HG03280 (cell line): ENCODE data around the gene TMEM170B.

Experiments used
- ATAC-seq: cut with Tn5 transposase; IDR thresholded peaks from one replicate; pipeline ENCODE4 v1.9.1; 2021; ENCODE audit warnings: mild to moderate bottlenecking, moderate library complexity; ENCODE audit not compliant: unreplicated experiment

TMEM170B gene

GRCh38 chr6:11613858-11614257 lies 76.3 kb downstream of the TMEM170B start:
- ATAC-seq = no peak

DNA sequence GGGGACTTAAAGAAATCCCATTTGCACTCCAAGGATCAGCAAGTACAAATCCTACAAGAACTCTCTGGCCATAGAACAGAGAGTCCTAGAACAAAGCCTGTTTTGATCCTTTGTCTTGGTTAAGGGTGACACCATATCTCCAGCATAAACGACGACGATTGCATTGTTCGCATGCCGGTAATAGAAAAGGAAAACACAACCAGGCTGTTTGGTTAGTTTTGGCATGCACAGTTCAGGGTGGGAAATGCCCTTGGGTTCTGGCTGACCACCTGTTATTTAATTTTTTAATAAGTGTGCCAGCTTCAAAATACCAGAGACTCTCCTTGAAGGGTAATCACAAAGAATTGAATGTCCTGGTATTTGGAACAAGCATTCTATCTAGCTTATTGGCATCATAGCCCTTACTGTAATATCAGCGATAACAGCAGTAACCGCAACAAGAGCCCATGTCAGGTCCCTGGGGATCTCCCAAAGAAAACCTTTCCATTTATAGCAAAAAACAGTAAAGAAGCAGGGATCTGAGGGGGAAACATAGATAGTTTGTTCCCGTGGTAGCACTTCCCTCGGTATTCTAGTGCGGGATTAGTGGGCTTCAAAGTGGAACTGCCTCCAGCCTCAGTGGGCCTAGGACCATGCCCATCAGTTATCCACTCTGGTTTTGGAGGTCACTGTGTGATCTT lies 77.1 kb downstream of the TMEM170B start:
- no peak for ATAC-seq

- ATAC-seq = no peak
Observed at GRCh38 chr6:11615214-11615602, 77.7 kb downstream of the TMEM170B start.

- no peak for ATAC-seq
Observed at GRCh38 chr6:11616200-11616611, 78.7 kb downstream of the TMEM170B start.

GRCh38 chr6:11618533-11618932 lies 81.0 kb downstream of the TMEM170B start:
- ATAC-seq = no peak

GRCh38 chr6:11621119-11621518 lies 83.6 kb downstream of the TMEM170B start:
- no peak for ATAC-seq

GRCh38 chr6:11622156-11622555 lies 84.6 kb downstream of the TMEM170B start:
- no peak for ATAC-seq

DNA sequence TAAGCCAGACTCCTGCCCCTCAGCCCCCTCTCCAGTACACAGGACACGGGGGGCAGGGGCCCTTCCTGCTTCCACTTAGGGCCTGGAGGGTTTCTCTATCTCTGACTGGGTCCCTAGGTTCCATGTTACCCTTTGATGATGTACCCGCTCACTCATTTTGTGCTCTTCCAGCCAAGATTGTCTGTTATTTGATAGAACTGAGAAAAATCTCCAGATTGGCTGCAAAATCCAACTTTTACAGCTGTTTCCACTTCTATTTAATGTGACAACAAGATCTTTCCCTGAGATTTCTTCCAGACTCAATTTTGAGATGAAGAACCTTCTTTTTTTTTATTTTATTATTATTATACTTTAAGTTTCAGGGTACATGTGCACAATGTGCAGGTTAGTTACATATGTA lies 85.7 kb downstream of the TMEM170B start:
- ATAC-seq = no peak

DNA sequence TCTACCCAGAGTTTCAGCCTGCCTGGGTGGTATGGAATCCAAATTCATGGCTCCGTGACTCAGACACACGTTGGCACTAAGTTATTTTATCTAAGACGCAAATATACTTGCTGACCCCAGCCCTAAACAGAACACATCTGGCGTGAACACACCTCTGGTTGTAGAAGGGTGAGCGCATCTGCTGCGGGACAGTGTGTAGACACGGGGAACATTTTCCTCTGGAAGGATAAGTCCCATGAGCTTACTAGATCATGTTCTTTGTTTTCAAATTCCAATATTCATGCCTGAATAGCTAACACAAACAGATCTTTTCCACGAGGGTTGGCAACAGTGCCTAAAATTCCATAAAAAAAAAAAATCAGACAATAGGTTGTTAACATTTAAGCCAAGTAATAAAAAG lies 87.8 kb downstream of the TMEM170B start:
- ATAC-seq = no peak

GRCh38 chr6:11626356-11626755 lies 88.8 kb downstream of the TMEM170B start:
- no peak for ATAC-seq

DNA sequence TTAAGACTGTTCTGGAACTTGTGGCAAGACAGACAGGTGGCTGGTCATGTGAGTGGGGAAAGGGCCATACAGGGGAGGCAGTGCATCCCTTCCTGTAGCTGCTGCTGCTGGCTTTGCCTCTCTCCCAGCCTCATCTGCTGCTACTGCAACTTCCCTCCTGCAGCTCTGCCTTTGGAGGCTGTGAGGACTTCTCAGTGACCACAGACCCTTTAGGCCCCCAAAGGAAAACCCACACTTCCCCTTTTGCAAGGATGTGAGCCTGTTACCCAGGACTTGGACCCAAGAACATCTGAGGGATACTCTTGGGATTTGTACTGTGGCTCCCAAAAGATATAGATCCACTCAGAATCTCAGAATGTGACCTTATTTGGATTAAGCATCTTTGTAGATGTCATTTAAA lies 91.0 kb downstream of the TMEM170B start:
- ATAC-seq = no peak

DNA sequence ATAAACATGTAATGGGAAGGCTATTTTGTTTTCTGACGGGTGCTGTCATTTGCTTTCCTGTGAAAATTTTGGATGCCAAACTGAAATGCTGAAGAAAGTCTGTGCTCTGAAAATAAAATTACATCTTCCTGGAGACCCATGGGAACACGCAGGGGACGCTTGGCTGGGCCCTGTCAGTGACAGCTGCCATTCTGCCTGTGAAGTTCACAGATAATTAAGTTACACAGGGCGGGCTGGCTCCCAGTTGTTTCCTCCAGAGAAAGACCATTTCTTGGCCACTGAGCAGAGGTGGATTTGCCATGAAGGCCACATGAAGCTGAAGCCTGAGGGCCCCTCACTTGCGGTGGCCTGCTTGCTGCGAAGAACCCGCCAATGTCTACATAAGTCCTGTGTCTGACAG lies 93.5 kb downstream of the TMEM170B start:
- no peak for ATAC-seq

GRCh38 chr6:11631539-11631938 lies 94.0 kb downstream of the TMEM170B start:
- ATAC-seq = no peak

DNA sequence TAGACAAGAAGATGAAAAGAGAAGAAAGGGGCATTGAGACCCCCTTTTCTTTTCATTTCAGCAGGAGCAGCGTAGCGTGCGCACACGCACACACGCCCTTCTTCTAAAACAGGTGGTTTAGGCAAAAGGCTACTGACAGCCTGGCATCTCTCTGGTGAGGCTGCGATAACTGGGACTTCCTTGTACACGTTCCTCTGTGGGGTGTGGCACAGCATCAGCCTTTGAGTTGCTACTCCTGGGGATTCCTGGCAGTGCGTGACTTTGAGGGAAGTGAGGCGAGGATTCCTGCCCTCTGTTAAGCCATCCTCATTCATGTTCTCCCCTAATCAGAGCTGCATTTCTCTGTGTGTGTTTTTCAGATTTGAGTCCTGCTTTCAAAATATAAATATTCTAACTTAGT lies 94.7 kb downstream of the TMEM170B start:
- ATAC-seq = no peak

DNA sequence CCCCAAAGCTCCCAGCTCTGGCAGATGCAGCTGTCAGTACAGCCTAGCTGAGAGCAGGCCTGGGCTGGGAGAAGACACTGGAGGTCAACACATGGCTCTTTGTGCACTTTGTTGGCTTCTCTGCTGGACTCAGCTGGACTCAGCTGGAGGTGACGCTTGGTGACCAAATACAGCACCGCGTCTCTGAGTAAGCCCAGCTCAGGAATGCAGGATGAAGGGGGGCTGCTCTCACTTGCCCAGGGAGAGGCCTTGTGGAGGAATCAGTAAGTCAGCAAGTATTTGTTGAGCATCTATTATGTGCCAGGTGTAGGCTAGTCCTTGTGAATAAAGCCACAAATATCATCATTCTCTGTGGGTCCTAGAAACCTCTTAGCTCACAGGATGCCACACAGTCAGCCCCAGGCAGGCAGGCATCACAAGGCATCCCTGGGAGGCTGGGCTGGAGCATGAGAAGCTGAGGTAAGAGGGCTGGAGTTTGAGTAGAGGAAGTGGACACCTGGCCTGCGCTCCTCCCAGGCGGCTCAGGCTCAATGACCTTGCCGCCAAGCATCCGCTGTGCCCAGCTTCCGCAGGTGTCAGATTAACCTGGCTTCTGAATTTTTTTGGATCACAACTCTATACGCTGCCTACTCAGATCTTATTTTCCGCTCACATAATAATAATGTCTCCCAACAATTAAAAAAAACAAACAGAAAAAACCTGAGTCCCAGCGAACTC lies 95.4 kb downstream of the TMEM170B start:
- no peak for ATAC-seq
